ENCODE results near the gene ALKAL2. TPM values are rescaled to one million over a fixed set of nuclear protein-coding genes. Genes with fewer than 3 reads are reported as not detected.
A peak's percentile ranks its signal among the peaks of the same experiment; 100 is the strongest.

Gene ALKAL2
- total RNA-seq, 1 donor from 2014 or later, result 50.0 TPM

DNA sequence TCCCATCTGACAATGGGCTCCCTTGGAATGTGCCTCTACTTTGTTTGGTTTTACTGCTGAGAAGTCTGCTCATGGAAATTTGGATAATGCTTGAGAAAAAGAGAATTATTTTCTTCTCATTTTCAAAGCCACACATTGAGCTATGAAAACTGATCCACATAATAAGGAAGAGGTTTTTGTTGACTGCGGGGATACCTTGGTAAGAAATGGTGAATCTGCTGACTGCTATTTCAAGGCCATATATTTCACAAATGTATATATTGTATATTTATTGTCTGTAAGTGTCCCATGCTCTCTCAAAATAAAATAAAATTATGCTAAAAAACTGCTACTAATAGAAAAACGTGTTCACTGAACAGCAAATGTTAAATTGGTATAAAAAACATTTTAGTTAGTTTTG, 39.2 kb downstream of the ALKAL2 start:
- Mint-ChIP-seq H3K36me3 (ENCODE audit: unreplicated experiment) (peaks cover 37% of the 10 kb centered on the region), H3K4me1 (ENCODE audit: unreplicated experiment) (peaks cover 7% of the 10 kb centered on the region), H3K9me3 (ENCODE audit: unreplicated experiment) (no peaks in the 10 kb centered on the region), H3K27me3 (ENCODE audit: unreplicated experiment) (no peaks in the 10 kb centered on the region), H3K27ac (ENCODE audit: unreplicated experiment) (no peak overlapping the region), H3K4me3 (ENCODE audit: unreplicated experiment) (no peak overlapping the region)
- no peak for DNase-seq (ENCODE audit: extremely low spot score, unreplicated experiment)
- TF ChIP-seq, protein P1, sequence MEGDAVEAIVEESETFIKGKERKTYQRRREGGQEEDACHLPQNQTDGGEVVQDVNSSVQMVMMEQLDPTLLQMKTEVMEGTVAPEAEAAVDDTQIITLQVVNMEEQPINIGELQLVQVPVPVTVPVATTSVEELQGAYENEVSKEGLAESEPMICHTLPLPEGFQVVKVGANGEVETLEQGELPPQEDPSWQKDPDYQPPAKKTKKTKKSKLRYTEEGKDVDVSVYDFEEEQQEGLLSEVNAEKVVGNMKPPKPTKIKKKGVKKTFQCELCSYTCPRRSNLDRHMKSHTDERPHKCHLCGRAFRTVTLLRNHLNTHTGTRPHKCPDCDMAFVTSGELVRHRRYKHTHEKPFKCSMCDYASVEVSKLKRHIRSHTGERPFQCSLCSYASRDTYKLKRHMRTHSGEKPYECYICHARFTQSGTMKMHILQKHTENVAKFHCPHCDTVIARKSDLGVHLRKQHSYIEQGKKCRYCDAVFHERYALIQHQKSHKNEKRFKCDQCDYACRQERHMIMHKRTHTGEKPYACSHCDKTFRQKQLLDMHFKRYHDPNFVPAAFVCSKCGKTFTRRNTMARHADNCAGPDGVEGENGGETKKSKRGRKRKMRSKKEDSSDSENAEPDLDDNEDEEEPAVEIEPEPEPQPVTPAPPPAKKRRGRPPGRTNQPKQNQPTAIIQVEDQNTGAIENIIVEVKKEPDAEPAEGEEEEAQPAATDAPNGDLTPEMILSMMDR (IDR thresholded peaks at IDR 0.05), result no peak

DNA sequence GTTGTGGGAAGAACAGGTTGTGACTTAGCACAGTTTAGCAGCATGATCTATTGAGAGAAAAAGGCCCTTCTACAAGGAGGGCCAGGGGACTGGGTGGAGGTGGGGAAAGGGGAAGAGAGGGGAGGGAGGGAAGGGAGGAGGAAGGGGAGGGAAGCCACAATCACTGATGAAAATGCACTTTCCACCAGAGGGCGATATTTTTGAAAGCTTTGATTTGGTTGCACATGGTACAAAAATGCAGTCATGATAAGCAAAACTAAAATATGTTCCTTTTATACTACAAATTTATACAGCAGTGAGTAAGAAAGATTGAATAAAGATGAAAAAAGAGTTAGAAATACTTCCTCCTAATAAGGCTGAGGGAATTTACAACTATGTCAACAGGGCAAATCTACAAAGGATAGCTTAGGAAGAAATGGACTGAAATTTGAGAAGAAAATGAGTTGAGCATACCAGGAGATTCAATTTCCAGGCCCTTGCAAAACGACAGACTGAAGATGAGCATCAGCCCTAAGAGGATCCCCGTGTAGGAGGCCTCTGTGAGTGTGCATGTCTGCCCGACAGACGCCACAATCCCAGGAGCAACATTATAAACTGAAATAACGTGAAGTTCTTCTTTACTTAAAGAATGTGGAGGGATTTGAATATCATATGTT, 41.3 kb downstream of the ALKAL2 start:
- Mint-ChIP-seq H3K27ac (ENCODE audit: unreplicated experiment) (no peak overlapping the region), H3K4me1 (ENCODE audit: unreplicated experiment) (peaks cover 7% of the 10 kb centered on the region), H3K36me3 (ENCODE audit: unreplicated experiment) (peaks cover 49% of the 10 kb centered on the region), H3K9me3 (ENCODE audit: unreplicated experiment) (peaks cover 12% of the 10 kb centered on the region), H3K4me3 (ENCODE audit: unreplicated experiment) (no peak overlapping the region), H3K27me3 (ENCODE audit: unreplicated experiment) (no peaks in the 10 kb centered on the region)
- DNase-seq (ENCODE audit: extremely low spot score, unreplicated experiment), result no peak
- TF ChIP-seq, protein P1 (IDR thresholded peaks at IDR 0.05), result peak; percentile 68

DNA sequence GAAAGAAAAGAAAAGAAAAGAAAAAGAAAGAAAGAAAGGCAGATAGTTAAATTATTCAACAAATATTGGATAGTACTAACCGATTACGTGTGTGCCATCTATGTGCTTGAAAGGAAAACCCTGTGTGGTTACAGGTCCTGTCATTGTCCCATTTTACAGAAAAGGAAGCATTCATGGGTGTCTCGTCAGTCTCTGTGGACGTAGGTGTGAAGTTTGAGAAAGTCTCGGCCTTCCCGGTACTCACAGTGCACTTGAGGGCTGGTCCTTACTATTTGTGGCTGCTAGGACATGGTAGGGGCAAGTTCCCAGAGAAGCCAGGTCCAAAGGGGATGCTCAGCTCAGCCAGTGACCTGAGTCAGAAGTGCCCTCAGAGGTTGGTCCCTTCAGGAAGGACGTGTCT, 43.3 kb downstream of the ALKAL2 start:
- DNase-seq (ENCODE audit: extremely low spot score, unreplicated experiment), result no peak

DNA sequence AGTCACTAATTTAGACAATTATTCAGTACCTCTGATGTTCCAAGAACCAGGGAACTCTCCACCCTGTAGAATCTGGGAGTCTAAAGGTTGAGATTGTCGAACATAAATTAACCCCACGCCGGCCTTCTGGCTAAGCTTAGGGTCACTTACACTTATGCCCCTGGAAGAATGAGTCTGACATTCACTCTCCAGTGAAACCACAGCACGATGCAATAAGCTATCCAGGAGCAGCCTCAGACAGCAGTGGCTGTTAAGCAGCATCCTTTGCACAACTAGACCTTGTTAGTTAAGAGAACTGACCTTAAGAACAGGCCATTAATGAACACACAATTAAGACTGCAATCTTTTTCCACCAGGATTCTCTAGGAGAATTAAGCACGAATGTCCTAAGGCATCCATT, 49.0 kb downstream of the ALKAL2 start:
- Mint-ChIP-seq H3K27ac (ENCODE audit: unreplicated experiment) (no peak overlapping the region), H3K36me3 (ENCODE audit: unreplicated experiment) (peaks cover 42% of the 10 kb centered on the region), H3K27me3 (ENCODE audit: unreplicated experiment) (no peaks in the 10 kb centered on the region), H3K4me1 (ENCODE audit: unreplicated experiment) (no peaks in the 10 kb centered on the region), H3K9me3 (ENCODE audit: unreplicated experiment) (peaks cover 12% of the 10 kb centered on the region), H3K4me3 (ENCODE audit: unreplicated experiment) (no peak overlapping the region)
- TF ChIP-seq, protein P1 (IDR thresholded peaks at IDR 0.05), result no peak
- no peak for DNase-seq (ENCODE audit: extremely low spot score, unreplicated experiment)

More for the DNA sequence above, 43.3 kb downstream of the ALKAL2 start:
- Mint-ChIP-seq H3K9me3 (ENCODE audit: unreplicated experiment) (peaks cover 12% of the 10 kb centered on the region), H3K4me1 (ENCODE audit: unreplicated experiment) (peaks cover 7% of the 10 kb centered on the region), H3K4me3 (ENCODE audit: unreplicated experiment) (no peak overlapping the region), H3K36me3 (ENCODE audit: unreplicated experiment) (peaks cover 58% of the 10 kb centered on the region), H3K27ac (ENCODE audit: unreplicated experiment) (no peak overlapping the region), H3K27me3 (ENCODE audit: unreplicated experiment) (no peaks in the 10 kb centered on the region)
- TF ChIP-seq, protein P1 (IDR thresholded peaks at IDR 0.05), result no peak

DNA sequence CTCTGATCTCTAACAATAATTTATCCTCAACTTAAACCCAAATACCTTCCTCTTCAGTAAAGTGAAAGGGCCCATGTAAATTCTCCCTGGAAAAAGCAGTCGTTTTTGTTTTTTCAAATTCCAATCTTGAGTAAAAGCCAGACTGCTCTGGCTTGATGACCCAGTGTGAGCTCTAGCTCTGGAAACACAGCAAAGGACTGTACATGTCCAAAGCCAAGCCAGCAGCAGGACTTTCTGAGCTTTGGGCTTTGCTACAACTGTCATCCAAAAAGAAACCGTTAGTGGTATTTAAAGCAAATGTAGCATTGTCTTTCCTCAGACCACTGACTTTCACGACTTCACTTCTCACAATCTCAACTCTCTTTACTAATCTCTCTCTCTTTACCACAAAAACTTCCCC, 49.5 kb downstream of the ALKAL2 start:
- Mint-ChIP-seq H3K27me3 (ENCODE audit: unreplicated experiment) (no peaks in the 10 kb centered on the region), H3K36me3 (ENCODE audit: unreplicated experiment) (peaks cover 42% of the 10 kb centered on the region)

More for the DNA sequence above, 49.5 kb downstream of the ALKAL2 start:
- Mint-ChIP-seq H3K4me3 (ENCODE audit: unreplicated experiment) (no peak overlapping the region), H3K27ac (ENCODE audit: unreplicated experiment) (no peak overlapping the region), H3K9me3 (ENCODE audit: unreplicated experiment) (peaks cover 12% of the 10 kb centered on the region), H3K4me1 (ENCODE audit: unreplicated experiment) (no peaks in the 10 kb centered on the region)
- DNase-seq (ENCODE audit: extremely low spot score, unreplicated experiment), result no peak
- TF ChIP-seq, protein P1 (IDR thresholded peaks at IDR 0.05), result no peak
